Mesenchymal stem cell (in vitro differentiated cells and primary cell): ENCODE measurements around the gene TBPL1.
A peak's percentile ranks its signal among the peaks of the same experiment; 100 is the strongest.

ENCODE experiments used
- DNase-seq: peaks from one replicate; pipeline ENCODE4 v3.0.0-alpha.2; 2013
- H2AFZ ChIP-seq: one replicate; pipeline ENCODE4 v1.6.1; 2013; ENCODE audit warnings: low read depth, mild to moderate bottlenecking, control low read depth, inconsistent platforms, low read length, moderate library complexity
- H2AK5ac ChIP-seq: 2 replicates; pipeline ENCODE4 v1.6.1; 2013; ENCODE audit warnings: low read length, moderate library complexity, mild to moderate bottlenecking, inconsistent platforms; ENCODE audit not compliant: severe bottlenecking
- H2BK120ac ChIP-seq: one replicate; pipeline ENCODE4 v1.6.1; 2013; ENCODE audit warnings: low read depth, mild to moderate bottlenecking, inconsistent platforms, low read length, moderate library complexity
- H2BK12ac ChIP-seq, 2 experiments: one replicate each; pipeline ENCODE4 v1.6.1; 2013; ENCODE audit warnings: inconsistent platforms in 2 of 2, low read length in 2 of 2, mild to moderate bottlenecking in 2 of 2, moderate library complexity in 2 of 2, control low read depth in 1 of 2
- H2BK15ac ChIP-seq: one replicate; pipeline ENCODE4 v1.6.1; 2013; ENCODE audit warnings: mild to moderate bottlenecking, low read depth, inconsistent platforms; ENCODE audit not compliant: poor library complexity, severe bottlenecking
- H2BK5ac ChIP-seq: 2 replicates; pipeline ENCODE4 v1.6.1; 2013; ENCODE audit warnings: low read depth, mild to moderate bottlenecking, low read length, control low read depth, inconsistent platforms; ENCODE audit not compliant: poor library complexity, severe bottlenecking
- H3K14ac ChIP-seq, 2 experiments: one replicate each; pipeline ENCODE4 v1.6.1; 2013; ENCODE audit warnings: inconsistent platforms in 2 of 2, low read length in 2 of 2, control low read depth in 1 of 2, mild to moderate bottlenecking in 1 of 2, moderate library complexity in 1 of 2
- H3K18ac ChIP-seq, 2 experiments: one replicate each; pipeline ENCODE4 v1.6.1; 2013; ENCODE audit warnings: inconsistent platforms in 2 of 2, low read length in 2 of 2, control low read depth in 1 of 2, low read depth in 1 of 2, mild to moderate bottlenecking in 1 of 2
- H3K23ac ChIP-seq, 2 experiments: one replicate each; pipeline ENCODE4 v1.6.1; 2013; ENCODE audit warnings: inconsistent platforms in 2 of 2, low read length in 2 of 2, mild to moderate bottlenecking in 2 of 2, moderate library complexity in 2 of 2, control low read depth in 1 of 2
- H3K27ac ChIP-seq: 2 replicates; pipeline ENCODE4 v1.5.1; 2013; ENCODE audit warnings: mild to moderate bottlenecking, moderate library complexity, low read length, control low read depth, inconsistent platforms; ENCODE audit not compliant: poor library complexity, severe bottlenecking
- H3K27me3 ChIP-seq, 2 experiments: 2 replicates each; pipeline versions ENCODE4 v1.6.1 to v1.7.0; 2013; ENCODE audit warnings: low read length in 2 of 2, mild to moderate bottlenecking in 2 of 2, moderate library complexity in 2 of 2, control low read depth in 1 of 2, inconsistent platforms in 1 of 2; ENCODE audit not compliant: control insufficient read depth in 1 of 2, insufficient read depth in 1 of 2
- H3K36me3 ChIP-seq, 2 experiments: 2 replicates each; pipeline versions ENCODE4 v1.6.1 to v1.7.0; 2013; ENCODE audit warnings: low read length in 2 of 2, control low read depth in 1 of 2, inconsistent platforms in 1 of 2, low read depth in 1 of 2, mild to moderate bottlenecking in 1 of 2; ENCODE audit not compliant: insufficient read depth in 2 of 2, control insufficient read depth in 1 of 2
- H3K4ac ChIP-seq, 2 experiments: one replicate each; pipeline ENCODE4 v1.6.1; 2013; ENCODE audit warnings: inconsistent platforms in 2 of 2, low read length in 2 of 2, mild to moderate bottlenecking in 2 of 2, moderate library complexity in 2 of 2, control low read depth in 1 of 2, low read depth in 1 of 2
- H3K4me1 ChIP-seq: 2 replicates; pipeline ENCODE4 v1.6.1; 2013; ENCODE audit warnings: low read depth, low read length, control low read depth; ENCODE audit not compliant: control insufficient read depth, insufficient read depth
- H3K4me2 ChIP-seq: 2 replicates; pipeline ENCODE4 v1.6.1; 2013; ENCODE audit warnings: low read length, mild to moderate bottlenecking, inconsistent platforms; ENCODE audit not compliant: poor library complexity, severe bottlenecking
- H3K4me3 ChIP-seq, 2 experiments: 2 replicates each; pipeline versions ENCODE4 v1.5.1 to v1.7.0; 2013; ENCODE audit warnings: low read length in 2 of 2, mild to moderate bottlenecking in 2 of 2, control low read depth in 1 of 2, low read depth in 1 of 2; ENCODE audit not compliant: insufficient read depth in 1 of 2
- H3K79me1 ChIP-seq: replicated peaks from 2 replicates; pipeline ENCODE4 v1.6.1; 2013; ENCODE audit warnings: mild to moderate bottlenecking, control low read depth, low read length, inconsistent platforms; ENCODE audit not compliant: poor library complexity, severe bottlenecking
- H3K9ac ChIP-seq: 2 replicates; pipeline ENCODE4 v1.7.0; 2013; ENCODE audit warnings: mild to moderate bottlenecking, low read length, moderate library complexity
- H3K9me3 ChIP-seq: 2 replicates; pipeline ENCODE4 v1.7.0; 2013; ENCODE audit warnings: mild to moderate bottlenecking, low read length; ENCODE audit not compliant: control insufficient read depth
- H4K8ac ChIP-seq: one replicate; pipeline ENCODE4 v1.6.1; 2013; ENCODE audit warnings: inconsistent platforms, mild to moderate bottlenecking, low read length, moderate library complexity
- H4K91ac ChIP-seq: one replicate; pipeline ENCODE4 v1.6.1; 2013; ENCODE audit warnings: mild to moderate bottlenecking, low read length, inconsistent platforms
- WGBS: methylation state at CpG from one replicate; pipeline ENCODE4 v1.1.7; 2013; ENCODE audit warnings: mixed read lengths; 5-methylcytosine and 5-hydroxymethylcytosine counted together

TBPL1 gene

DNA sequence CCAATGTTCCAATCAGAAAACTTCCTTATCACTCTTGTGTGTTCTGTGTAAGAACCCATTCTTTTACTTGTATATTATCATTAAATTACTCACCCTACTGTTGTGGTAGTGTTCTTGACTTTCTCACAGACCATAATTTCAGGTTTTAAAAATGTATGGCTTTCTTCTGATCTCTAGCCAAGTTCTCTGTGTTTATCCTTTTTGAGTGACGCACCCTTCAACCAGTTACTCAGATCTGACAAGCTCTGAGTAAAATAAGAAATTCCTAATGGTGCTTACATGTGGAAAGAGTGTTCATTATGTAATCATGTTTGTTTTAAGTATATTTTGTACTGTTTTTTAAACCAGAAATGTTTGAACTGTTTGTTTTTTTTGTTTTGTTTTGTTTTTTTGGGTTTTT is 11.0 kb downstream of the TBPL1 start:
- Histone ChIP-seq H3K4ac (no peak overlapping the region), H2AFZ (no peak overlapping the region), H3K9ac (no peak overlapping the region), H3K18ac (no peak overlapping the region), H2BK12ac (no peak overlapping the region), H3K23ac (no peak overlapping the region), H3K27ac (no peak overlapping the region), H3K36me3 (no peaks in the 10 kb centered on the region), H2BK120ac (no peak overlapping the region), H4K91ac (no peak overlapping the region), H3K79me1 (peaks cover 12% of the 10 kb centered on the region), H3K4me2 (no peak overlapping the region), H3K4me1 (peaks cover 6% of the 10 kb centered on the region), H4K8ac (no peak overlapping the region), H3K4me3 (no peak overlapping the region), H3K27me3 (no peaks in the 10 kb centered on the region), H3K14ac (no peak overlapping the region), H2BK5ac (no peak overlapping the region), H2BK15ac (no peak overlapping the region), H3K9me3 (no peaks in the 10 kb centered on the region), H2AK5ac (no peak overlapping the region)
- peak; percentile 31 for DNase-seq
- WGBS, result no CpG with 5 or more reads among the region's 1 CpG

DNA sequence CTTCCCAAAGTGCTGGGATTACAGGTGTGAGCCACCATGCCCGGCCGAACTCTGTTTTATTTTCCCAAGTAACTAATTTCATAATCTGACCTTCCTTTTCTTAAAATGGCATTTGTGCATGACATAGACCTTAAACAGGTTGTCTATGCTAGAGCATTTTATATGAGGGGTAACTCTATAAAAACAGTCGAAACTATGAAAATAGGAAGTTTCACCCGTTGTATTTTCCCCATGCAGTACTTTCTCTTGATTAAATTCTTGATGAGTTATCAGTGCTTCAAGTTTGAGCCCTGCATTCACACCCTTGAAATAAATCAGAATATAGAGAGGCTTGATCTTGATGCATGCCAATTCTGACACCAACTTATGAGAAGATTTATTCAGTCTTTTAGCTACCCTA is 11.7 kb downstream of the TBPL1 start:
- Histone ChIP-seq H3K4me2 (no peak overlapping the region), H2AFZ (no peak overlapping the region), H3K18ac (no peak overlapping the region), H4K8ac (no peak overlapping the region), H4K91ac (no peak overlapping the region), H3K27ac (no peak overlapping the region), H2BK15ac (no peak overlapping the region), H2AK5ac (no peak overlapping the region), H3K4me1 (peaks cover 6% of the 10 kb centered on the region), H3K14ac (no peak overlapping the region), H2BK120ac (no peak overlapping the region), H3K9me3 (no peaks in the 10 kb centered on the region), H2BK12ac (no peak overlapping the region), H3K36me3 (no peaks in the 10 kb centered on the region), H3K79me1 (peaks cover 12% of the 10 kb centered on the region), H3K9ac (no peak overlapping the region), H3K27me3 (no peaks in the 10 kb centered on the region), H2BK5ac (no peak overlapping the region), H3K4me3 (no peak overlapping the region), H3K4ac (no peak overlapping the region), H3K23ac (no peak overlapping the region)
- DNase-seq, result no peak
- WGBS, result 100% methylated on average over 3 of the region's 4 CpGs

DNA sequence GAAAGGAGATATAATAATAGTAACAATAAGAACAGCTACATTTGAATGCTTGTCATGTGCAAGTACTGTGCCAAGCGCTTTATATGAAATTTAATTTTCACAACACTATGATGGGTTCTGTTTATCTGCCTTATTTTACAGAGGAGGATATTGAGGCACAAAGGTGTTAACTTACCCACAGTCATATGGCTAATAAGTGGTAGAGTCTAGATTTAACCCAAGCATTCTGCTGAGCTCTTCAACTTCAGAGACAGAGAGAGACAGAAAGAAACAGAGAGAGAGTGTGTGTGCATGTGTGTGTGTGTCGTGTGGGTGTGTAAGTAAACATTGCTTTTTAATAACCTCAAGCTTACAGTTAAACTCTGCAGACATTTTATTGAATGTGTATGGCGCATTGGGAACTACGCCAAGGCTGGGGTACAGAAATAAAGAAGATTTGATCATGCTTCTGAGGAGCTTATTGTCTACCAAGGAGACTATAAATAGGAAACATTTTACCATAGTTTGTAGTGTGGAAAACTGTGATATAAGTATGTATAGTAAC is 12.9 kb downstream of the TBPL1 start:
- no peaks in the 10 kb centered on the region for H3K9me3 ChIP-seq
- H3K4me3 ChIP-seq, result no peak overlapping the region
- H3K18ac ChIP-seq, result no peak overlapping the region
- no peaks in the 10 kb centered on the region for H3K27me3 ChIP-seq
- DNase-seq, result no peak
- H3K9ac ChIP-seq, result no peak overlapping the region
- no peak overlapping the region for H2BK5ac ChIP-seq
- H3K79me1 ChIP-seq, result peaks cover 10% of the 10 kb centered on the region
- H2AFZ ChIP-seq, result no peak overlapping the region
- no peak overlapping the region for H2BK12ac ChIP-seq
- H3K14ac ChIP-seq, result no peak overlapping the region
- no peak overlapping the region for H3K4ac ChIP-seq
- no peak overlapping the region for H2BK15ac ChIP-seq
- no peak overlapping the region for H4K91ac ChIP-seq
- H2BK120ac ChIP-seq, result no peak overlapping the region
- H2AK5ac ChIP-seq, result no peak overlapping the region
- H3K4me1 ChIP-seq, result peaks cover 8% of the 10 kb centered on the region
- WGBS, result 96% methylated on average over 3 of the region's 4 CpGs
- no peak overlapping the region for H3K27ac ChIP-seq
- no peak overlapping the region for H4K8ac ChIP-seq
- no peaks in the 10 kb centered on the region for H3K36me3 ChIP-seq
- no peak overlapping the region for H3K23ac ChIP-seq
- no peak overlapping the region for H3K4me2 ChIP-seq

DNA sequence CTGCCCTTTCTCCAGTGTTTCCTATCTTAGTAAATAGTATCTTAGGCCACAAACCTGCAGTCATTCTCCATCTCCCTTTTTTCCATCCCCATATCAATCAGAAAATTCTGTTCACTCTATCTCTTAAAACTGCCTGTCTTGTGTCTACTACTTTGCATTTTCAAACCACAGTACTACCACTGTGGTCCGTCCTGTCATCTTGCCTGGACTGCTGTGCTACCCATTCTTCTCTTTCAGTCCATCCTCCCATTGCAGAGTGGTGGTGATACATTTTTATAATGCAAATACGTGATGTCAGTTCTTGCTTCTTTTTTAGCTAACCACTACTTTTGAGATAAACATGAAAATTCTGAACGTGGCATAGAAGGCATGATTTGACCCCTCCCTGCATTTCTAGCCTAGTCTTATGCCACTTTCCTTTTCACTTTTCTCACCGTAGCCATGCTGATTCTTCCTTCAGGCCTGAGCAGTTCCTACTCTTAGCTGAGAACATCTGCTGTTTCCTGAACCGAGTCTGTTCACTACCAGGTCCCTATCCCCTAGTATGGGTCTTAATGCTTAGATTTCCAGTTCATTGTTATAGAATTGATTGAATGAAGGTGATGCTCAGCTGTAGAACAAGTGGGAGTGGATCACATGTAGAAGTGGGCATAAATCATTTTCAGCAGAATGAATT is 13.8 kb downstream of the TBPL1 start:
- Histone ChIP-seq H2BK15ac (no peak overlapping the region), H3K79me1 (peaks cover 10% of the 10 kb centered on the region), H3K18ac (no peak overlapping the region), H3K4ac (no peak overlapping the region), H3K4me1 (peaks cover 8% of the 10 kb centered on the region), H2BK12ac (no peak overlapping the region), H4K91ac (no peak overlapping the region), H3K23ac (no peak overlapping the region), H2BK5ac (no peak overlapping the region), H3K27me3 (no peaks in the 10 kb centered on the region), H2AK5ac (no peak overlapping the region), H3K9me3 (no peaks in the 10 kb centered on the region), H3K9ac (no peak overlapping the region), H3K36me3 (no peaks in the 10 kb centered on the region), H2BK120ac (no peak overlapping the region), H2AFZ (no peak overlapping the region), H4K8ac (no peak overlapping the region), H3K4me3 (no peak overlapping the region), H3K27ac (no peak overlapping the region), H3K14ac (no peak overlapping the region), H3K4me2 (no peak overlapping the region)
- no peak for DNase-seq
- 95% methylated on average over 4 of the region's 5 CpGs for WGBS
